ENCODE data around the gene SPDYE3.
"Not testable (repeated sequence)": the region's sequence is repeated elsewhere in the genome, so short reads cannot be mapped to it uniquely, and the experiment has no call there.

- not testable (repeated sequence) for TF ChIP-seq CTCF, POLR2A (IDR thresholded peaks at IDR 0.05)
Measured at GRCh38 chr7:100341286-100341685, 33.8 kb downstream of the SPDYE3 start.

Data from thyroid gland (tissue), 4 donors.